ENCODE measurements around the gene CHCHD6.

CHCHD6 gene

GRCh38 chr3:126837773-126838172 is 133.7 kb downstream of the CHCHD6 start:
- no peak overlapping the region for H3K4me3 ChIP-seq (ENCODE audit: low read depth, low read length)
- TF ChIP-seq CTCF (IDR thresholded peaks at IDR 0.05; ENCODE audit: borderline replicate concordance, insufficient read depth, low read depth, low read length): no peak

- TF ChIP-seq CTCF (IDR thresholded peaks at IDR 0.05; ENCODE audit: borderline replicate concordance, insufficient read depth, low read depth, low read length): no peak
- H3K4me3 ChIP-seq (ENCODE audit: low read depth, low read length): no peak overlapping the region
These were observed 142.1 kb downstream of the CHCHD6 start for GRCh38 chr3:126845920-126846715.

GRCh38 chr3:126847061-126847460 is 143.0 kb downstream of the CHCHD6 start:
- TF ChIP-seq CTCF (IDR thresholded peaks at IDR 0.05; ENCODE audit: borderline replicate concordance, insufficient read depth, low read depth, low read length): no peak
- H3K4me3 ChIP-seq (ENCODE audit: low read depth, low read length): no peak overlapping the region

- TF ChIP-seq CTCF (IDR thresholded peaks at IDR 0.05; ENCODE audit: borderline replicate concordance, insufficient read depth, low read depth, low read length): no peak
- H3K4me3 ChIP-seq (ENCODE audit: low read depth, low read length): no peak overlapping the region
These were observed 145.0 kb downstream of the CHCHD6 start for GRCh38 chr3:126848991-126849390.

GRCh38 chr3:126849768-126850167 is 145.7 kb downstream of the CHCHD6 start:
- no peak for TF ChIP-seq CTCF (IDR thresholded peaks at IDR 0.05; ENCODE audit: borderline replicate concordance, insufficient read depth, low read depth, low read length)

GRCh38 chr3:126850370-126851085 is 146.5 kb downstream of the CHCHD6 start:
- TF ChIP-seq CTCF (IDR thresholded peaks at IDR 0.05; ENCODE audit: borderline replicate concordance, insufficient read depth, low read depth, low read length): no peak
- H3K4me3 ChIP-seq (ENCODE audit: low read depth, low read length): no peak overlapping the region

More at GRCh38 chr3:126849768-126850167, 145.7 kb downstream of the CHCHD6 start:
- H3K4me3 ChIP-seq (ENCODE audit: low read depth, low read length): no peak overlapping the region
